Right cardiac atrium (tissue), 5 donors: ENCODE results near the gene RO60. TPM values are rescaled to one million over a fixed set of nuclear protein-coding genes. Genes with fewer than 3 reads are reported as not detected.

ENCODE experiments used
- ATAC-seq, 2 donors: fragments of 200-7000 bp; cut with Tn5 transposase; one replicate each; pipeline versions ENCODE4 v1.8.0 to v1.9.1; 2020; ENCODE audit warnings: moderate library complexity in 2 of 2, mild to moderate bottlenecking in 1 of 2
- DNase-seq, 3 donors: peaks; one replicate each; pipeline ENCODE4 v3.0.0-alpha.2; 2020
- H3K27ac ChIP-seq: one replicate; pipeline ENCODE4 v1.5.1; 2013; ENCODE audit warnings: mild to moderate bottlenecking, low read length, control low read depth, moderate library complexity
- H3K27me3 ChIP-seq: one replicate; pipeline ENCODE4 v1.6.1; 2013; ENCODE audit not compliant: control insufficient read depth, insufficient read depth
- H3K4me1 ChIP-seq: one replicate; pipeline ENCODE4 v1.6.1; 2013; ENCODE audit warnings: low read length; ENCODE audit not compliant: control insufficient read depth, insufficient read depth
- H3K4me3 ChIP-seq: one replicate; pipeline ENCODE4 v1.5.1; 2013; ENCODE audit warnings: low read length, control low read depth
- H3K9me3 ChIP-seq: one replicate; pipeline ENCODE4 v1.6.1; 2013; ENCODE audit warnings: low read length; ENCODE audit not compliant: control insufficient read depth
- WGBS: extraction: QIAGEN DNeasy Blood & Tissue Kit; methylation state at CpG from one replicate; pipeline ENCODE4 v1.1.7; 2013; 5-methylcytosine and 5-hydroxymethylcytosine counted together
- intact Hi-C, 4 donors: fragments of 100-400 bp; cut with DNase I; formaldehyde crosslinking; loops; one replicate each; pipeline versions ENCODE4 v1.11.0 to v1.14.0; 2022 to 2023
- polyA plus RNA-seq: library from polyadenylated mRNA; stranded (reverse); fragments of 200-250 nt; gene quantifications from one replicate; pipeline ENCODE4 v1.2.3, GENCODE V29; 2013
- total RNA-seq, 4 donors: library from RNA; stranded (reverse); fragmentation: NEBNext Ultra II Directional; extraction: Animal tissue kit (Norgen Biotek cat#: 25700); gene quantifications; one replicate each; pipeline ENCODE4 v1.2.1, GENCODE V29; 2021
- donor health status: healthy with polysubstance abuse.
- donor health status: DM: no; HTN: yes; CAD: no.
- donor health status: DM: no; HTN: no; CAD: no.
- donor health status: DM: no; HTN: yes; CAD: no; lungs with severe emphysema.
- donor health status: DM: yes; HTN: yes; CAD: no.

The RO60 gene
- total and polyA plus RNA-seq, 5 donors, result 11.1 to 60.8 (median 56.7) TPM

- DNase-seq (no peak), ATAC-seq (peak in 1 of 2 donors; percentile 70)
- Histone ChIP-seq H3K27ac (no peak overlapping the region), H3K9me3 (no peaks in the 10 kb centered on the region), H3K4me1 (no peaks in the 10 kb centered on the region), H3K4me3 (no peak overlapping the region), H3K27me3 (no peaks in the 10 kb centered on the region)
- WGBS, result 77% methylated on average over 1 of the region's 1 CpG
- intact Hi-C loops, result no loop called here
Observed at GRCh38 chr1:193085263-193085662, 25.9 kb downstream of the RO60 start.

- no peak overlapping the region for H3K4me3 ChIP-seq
- H3K9me3 ChIP-seq, result no peaks in the 10 kb centered on the region
- 93% methylated on average over 3 of the region's 3 CpGs for WGBS
- H3K27ac ChIP-seq, result no peak overlapping the region
- no peaks in the 10 kb centered on the region for H3K27me3 ChIP-seq
- ATAC-seq (no peak), DNase-seq (no peak)
- intact Hi-C loops, result no loop called here
- H3K4me1 ChIP-seq, result no peaks in the 10 kb centered on the region
Observed at GRCh38 chr1:193086342-193086741, 26.9 kb downstream of the RO60 start.

DNA sequence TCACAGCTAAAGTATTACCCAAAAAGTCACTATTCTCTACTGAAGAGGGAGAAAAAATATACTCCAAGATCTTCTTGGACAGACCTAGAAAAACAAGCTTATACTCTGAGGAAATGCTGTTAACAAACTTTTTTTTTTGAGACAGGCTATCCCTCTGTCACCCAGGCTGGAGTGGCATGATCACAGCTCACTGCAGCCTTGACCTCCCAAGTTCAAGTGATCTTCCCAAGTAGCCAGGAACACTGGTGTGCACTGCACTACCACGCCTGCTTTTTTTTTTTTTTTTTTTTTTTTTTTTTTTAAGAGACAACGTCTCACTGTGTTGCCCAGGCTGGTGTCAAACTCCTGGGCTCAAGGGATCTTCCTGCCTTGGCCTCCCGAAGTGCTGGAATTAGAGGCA, 28.5 kb downstream of the RO60 start:
- Histone ChIP-seq H3K27ac (peak overlapping the region; percentile 58), H3K4me3 (no peak overlapping the region), H3K4me1 (no peaks in the 10 kb centered on the region), H3K9me3 (no peaks in the 10 kb centered on the region), H3K27me3 (no peaks in the 10 kb centered on the region)
- DNase-seq (no peak), ATAC-seq (peak; percentile 63 to 67)
- intact Hi-C loops, result no loop called here
- WGBS, result 38% methylated on average over 3 of the region's 3 CpGs

DNA sequence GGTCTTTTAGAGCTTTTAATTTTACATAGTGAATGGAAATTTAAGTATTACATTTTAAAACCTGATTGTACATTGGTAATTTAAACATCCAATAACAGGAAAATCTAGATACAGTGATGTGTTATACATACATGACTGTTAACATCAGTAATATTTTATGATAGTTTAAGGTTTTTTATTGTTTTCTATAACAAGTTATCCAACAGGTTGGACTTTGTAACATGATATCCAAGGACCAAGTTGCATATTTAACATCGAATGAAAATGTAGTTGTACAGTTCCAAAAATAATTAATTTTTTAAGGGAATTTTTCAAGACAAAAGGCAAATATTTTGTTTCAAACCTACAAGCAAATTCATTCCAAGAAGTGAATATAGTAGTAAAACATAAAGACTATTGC, 31.5 kb downstream of the RO60 start:
- ATAC-seq, result no peak
- intact Hi-C loops, result no loop called here
- Histone ChIP-seq H3K27me3 (no peaks in the 10 kb centered on the region), H3K27ac (no peak overlapping the region), H3K4me1 (no peaks in the 10 kb centered on the region), H3K9me3 (no peaks in the 10 kb centered on the region), H3K4me3 (no peak overlapping the region)
- DNase-seq, result no peak
- WGBS, result 86% methylated on average over 1 of the region's 1 CpG

- intact Hi-C loops, result no loop called here
- ATAC-seq (no peak), DNase-seq (no peak)
- 93% methylated on average over 11 of the region's 11 CpGs for WGBS
- no peaks in the 10 kb centered on the region for H3K9me3 ChIP-seq
- no peaks in the 10 kb centered on the region for H3K27me3 ChIP-seq
- H3K4me3 ChIP-seq, result no peak overlapping the region
- H3K4me1 ChIP-seq, result no peaks in the 10 kb centered on the region
- no peak overlapping the region for H3K27ac ChIP-seq
Observed at GRCh38 chr1:193094112-193094511, 34.7 kb downstream of the RO60 start.

- Histone ChIP-seq H3K27me3 (no peaks in the 10 kb centered on the region), H3K9me3 (no peaks in the 10 kb centered on the region), H3K4me3 (no peak overlapping the region), H3K27ac (no peak overlapping the region), H3K4me1 (no peaks in the 10 kb centered on the region)
- DNase-seq, result no peak
- 83% methylated on average over 5 of the region's 5 CpGs for WGBS
- intact Hi-C loops, result no loop called here
- no peak for ATAC-seq
Observed at GRCh38 chr1:193102662-193103061, 43.2 kb downstream of the RO60 start.

DNA sequence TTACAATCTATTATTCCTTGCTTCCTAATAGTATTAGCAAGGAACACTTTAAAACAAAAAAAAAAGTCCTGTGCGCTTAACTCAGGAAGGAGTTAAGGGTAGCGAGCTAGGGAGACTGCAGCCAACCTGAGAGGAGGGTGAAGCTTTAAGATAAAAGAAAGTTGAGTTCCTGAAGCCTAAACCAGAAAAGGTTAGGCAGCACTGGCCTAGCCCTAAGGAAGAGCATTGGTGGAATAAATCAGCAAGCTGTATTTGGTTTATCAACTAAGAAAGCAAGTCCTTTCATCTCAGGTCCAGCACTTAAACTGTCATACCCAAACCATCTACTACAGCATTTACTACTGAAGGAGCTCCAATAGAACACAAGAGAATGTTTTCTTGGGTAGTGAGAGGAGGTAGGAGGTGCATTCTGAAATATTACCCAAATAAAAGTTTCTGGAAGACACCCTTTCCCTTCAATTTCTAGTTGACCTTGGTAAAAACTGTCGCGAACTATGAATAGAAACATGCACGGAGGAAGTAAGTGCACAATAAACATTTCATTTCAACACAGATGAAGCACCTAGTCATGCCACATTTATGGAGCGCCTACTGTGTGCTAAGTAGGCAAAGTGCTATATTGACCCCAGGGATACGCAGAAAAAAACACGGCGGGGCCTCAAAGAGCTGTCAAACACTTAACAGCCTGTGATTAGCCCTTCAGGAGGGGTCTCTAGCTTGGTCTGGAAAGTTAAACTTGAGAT, 44.5 kb downstream of the RO60 start:
- peak overlapping the region; percentile 96 for H3K27ac ChIP-seq
- no peaks in the 10 kb centered on the region for H3K9me3 ChIP-seq
- H3K4me1 ChIP-seq, result no peaks in the 10 kb centered on the region
- no peak for DNase-seq
- intact Hi-C loops, result loop anchor here in 1 of 4 donors (2.0 kb wide), 1 partner anchor 17 kb away; no protein-coding TSS in a partner anchor
- no peaks in the 10 kb centered on the region for H3K27me3 ChIP-seq
- H3K4me3 ChIP-seq, result peak overlapping the region; percentile 69
- no peak for ATAC-seq
- WGBS, result 33% methylated on average over 9 of the region's 9 CpGs

GRCh38 chr1:193104502-193104906, 45.1 kb downstream of the RO60 start:
- H3K27ac ChIP-seq, result peak overlapping the region; percentile 96
- peak; percentile 57 to 84 (median 78) for DNase-seq

GRCh38 chr1:193104907-193105820, 45.8 kb downstream of the RO60 start, which contains the start of gene GLRX2:
Gene GLRX2 (minus strand): TSS chr1:193105414. CDS start chr1:193105382, 32 bp downstream.
- WGBS, result under 1% methylated on average over 73 of the region's 73 CpGs
- Histone ChIP-seq H3K4me3 (peak within 1 kb of the TSS; percentile 69), H3K9me3 (no peaks in the 10 kb centered on the region), H3K27ac (peak within 1 kb of the TSS; percentile 96), H3K27me3 (no peaks in the 10 kb centered on the region), H3K4me1 (no peaks in the 10 kb centered on the region)
- peak; percentile 88 to 95 (median 94) for DNase-seq
- ATAC-seq, result peak; percentile 99
- intact Hi-C loops, result loop anchor here in 1 of 4 donors (2.0 kb wide), 1 partner anchor 16 kb away; no protein-coding TSS in a partner anchor

More at GRCh38 chr1:193104502-193104906, 45.1 kb downstream of the RO60 start:
- Histone ChIP-seq H3K4me1 (no peaks in the 10 kb centered on the region), H3K4me3 (peak overlapping the region; percentile 69), H3K27me3 (no peaks in the 10 kb centered on the region), H3K9me3 (no peaks in the 10 kb centered on the region)
- intact Hi-C loops, result loop anchor here in 1 of 4 donors (2.0 kb wide), 1 partner anchor 16 kb away; no protein-coding TSS in a partner anchor
- under 1% methylated on average over 24 of the region's 24 CpGs for WGBS
- peak; percentile 65 to 74 for ATAC-seq

DNA sequence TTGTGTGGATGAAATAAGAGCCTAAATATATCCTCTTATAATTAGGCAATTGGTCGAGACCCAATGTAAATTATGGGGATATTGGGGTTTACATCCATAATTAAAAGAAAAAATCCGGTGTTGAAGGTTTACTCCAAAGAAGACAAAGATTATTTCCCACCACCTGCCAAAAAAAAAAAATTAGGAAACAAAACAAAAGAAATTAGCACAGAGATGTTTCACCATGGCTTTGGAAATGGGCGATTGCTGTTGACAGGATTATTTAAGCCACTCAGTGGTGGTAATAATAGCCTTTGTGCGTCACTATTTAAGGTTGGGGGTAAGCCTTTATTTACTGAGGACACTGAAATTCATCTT, 46.4 kb downstream of the RO60 start:
- Histone ChIP-seq H3K9me3 (no peaks in the 10 kb centered on the region), H3K4me1 (no peaks in the 10 kb centered on the region), H3K27ac (no peak overlapping the region), H3K4me3 (peak overlapping the region; percentile 69), H3K27me3 (no peaks in the 10 kb centered on the region)
- DNase-seq, result no peak
- 44% methylated on average over 4 of the region's 4 CpGs for WGBS
- no peak for ATAC-seq
- intact Hi-C loops, result loop anchor here in 1 of 4 donors (2.0 kb wide), 1 partner anchor 15 kb away; no protein-coding TSS in a partner anchor

GRCh38 chr1:193108471-193108870, 49.1 kb downstream of the RO60 start:
- Histone ChIP-seq H3K27me3 (no peaks in the 10 kb centered on the region), H3K9me3 (no peaks in the 10 kb centered on the region), H3K4me3 (no peak overlapping the region), H3K4me1 (no peaks in the 10 kb centered on the region), H3K27ac (no peak overlapping the region)
- no peak for ATAC-seq
- DNase-seq, result no peak
- intact Hi-C loops, result no loop called here
- 85% methylated on average over 3 of the region's 3 CpGs for WGBS
